ENCODE results near the gene COL4A2. TPM values are rescaled to one million over a fixed set of nuclear protein-coding genes. Genes with fewer than 3 reads are reported as not detected.

The COL4A2 gene
- total RNA-seq, 1 experiment from 2014 or later: 1.6 TPM

GRCh38 chr13:110276553-110276950 is 30.5 kb upstream of the COL4A2 start (continued):
- TF ChIP-seq TCF7L2 (IDR thresholded peaks at IDR 0.05; ENCODE audit: borderline replicate concordance, extremely low read depth, insufficient read depth, insufficient read length) (no peak), SP1 (IDR thresholded peaks at IDR 0.05; ENCODE audit: low read depth) (no peak), SIN3A (IDR thresholded peaks at IDR 0.05; ENCODE audit: low read depth) (no peak), ATF3 (IDR thresholded peaks at IDR 0.05) (no peak), ELF1 (IDR thresholded peaks at IDR 0.05; ENCODE audit: borderline replicate concordance, low read depth) (no peak), EGR1 (IDR thresholded peaks at IDR 0.05; ENCODE audit: low read depth) (no peak), ZBTB33 (IDR thresholded peaks at IDR 0.05; ENCODE audit: extremely low read depth, insufficient replicate concordance, low read length) (no peak), ZNF274 (IDR thresholded peaks at IDR 0.05; ENCODE audit: low read depth, low read length) (no peak)

- no peak overlapping the region for H3K9ac ChIP-seq (ENCODE audit: low read length)
- no peaks in the 10 kb centered on the region for H3K9me3 ChIP-seq (ENCODE audit: control insufficient read depth in 1 of 2, insufficient read depth in 1 of 2, low read depth in 1 of 2, low read length in 2 of 2)
- no peak overlapping the region for H3K4me3 ChIP-seq (replicated peaks in 1 of 2; ENCODE audit: low read depth in 1 of 2, low read length in 2 of 2)
- no peak overlapping the region for H2AFZ ChIP-seq (ENCODE audit: low read depth, low read length, poor library complexity, severe bottlenecking)
- no peaks in the 10 kb centered on the region for H4K20me1 ChIP-seq (ENCODE audit: insufficient read depth)
- CTCF ChIA-PET: no interaction called here
- H3K27ac ChIP-seq (ENCODE audit: low read depth, low read length): no peak overlapping the region
- peaks cover 23% of the 10 kb centered on the region; the same call in 1 of the 2 replicates for H3K27me3 ChIP-seq (ENCODE audit: insufficient read depth, low read length)
- H3K4me1 ChIP-seq (ENCODE audit: control insufficient read depth in 1 of 2, insufficient read depth in 2 of 2, low read length in 2 of 2): no peaks in the 10 kb centered on the region
- TF ChIP-seq ZBTB33 (IDR thresholded peaks at IDR 0.05; ENCODE audit: extremely low read depth, insufficient replicate concordance, low read length) (no peak), RAD21 (IDR thresholded peaks at IDR 0.05; ENCODE audit: low read depth) (no peak)
- DNase-seq (ENCODE audit: low read depth, low spot score) (no peak), ATAC-seq (no peak)
- no peaks in the 10 kb centered on the region for H3K9me2 ChIP-seq (ENCODE audit: insufficient read depth)
- BruUV-seq (replicated peaks): no TSS peak
- POLR2A ChIA-PET: no interaction called here
- no peaks in the 10 kb centered on the region for H3K36me3 ChIP-seq (ENCODE audit: control insufficient read depth in 1 of 2, insufficient read depth in 2 of 2, low read length in 2 of 2)
- H3K79me2 ChIP-seq (ENCODE audit: insufficient read depth, low read length): no peaks in the 10 kb centered on the region
- no peak overlapping the region for H3K4me2 ChIP-seq (ENCODE audit: low read length)
- intact Hi-C loops (cut with micrococcal nuclease): no loop called here
- RAD21 ChIA-PET (ENCODE audit: low non-redundant PET in 1 of 2, low total read pairs in 2 of 2, uncharacterized antibody in 2 of 2, unreplicated experiment in 2 of 2): no interaction called here
Measured at GRCh38 chr13:110277357-110277975, 29.6 kb upstream of the COL4A2 start.
